AG09309 (cell line): Measurements from ENCODE around the gene PET100.
"Not testable (repeated sequence)": the region's sequence is repeated elsewhere in the genome, so short reads cannot be mapped to it uniquely, and the experiment has no call there.

Experiments
- DNase-seq: peaks from one replicate; pipeline ENCODE4 v3.0.0-alpha.2; 2010; ENCODE audit warnings: low read depth
- H3K4me3 ChIP-seq: 2 replicates; pipeline ENCODE4 v1.5.1; 2011; ENCODE audit warnings: mild to moderate bottlenecking, low read depth, low read length, moderate library complexity; ENCODE audit not compliant: control insufficient read depth
- CTCF ChIP-seq: IDR thresholded peaks from 2 replicates; pipeline ENCODE4 v1.5.1; 2011; ENCODE audit warnings: mild to moderate bottlenecking, low read depth, low read length, inconsistent platforms; ENCODE audit not compliant: insufficient read depth, control insufficient read depth; ENCODE audit errors: missing control alignments

PET100 gene

GRCh38 chr19:7640803-7641202 lies 11.2 kb downstream of the PET100 start:
- TF ChIP-seq CTCF, result no peak
- no peak for DNase-seq
- no peak overlapping the region for H3K4me3 ChIP-seq

- no peak for TF ChIP-seq CTCF
- no peak overlapping the region for H3K4me3 ChIP-seq
- DNase-seq, result no peak
Observed at GRCh38 chr19:7641290-7642276, 12.0 kb downstream of the PET100 start.

GRCh38 chr19:7642295-7643030 lies 12.9 kb downstream of the PET100 start:
- DNase-seq, result no peak
- TF ChIP-seq CTCF, result no peak
- H3K4me3 ChIP-seq, result no peak overlapping the region

- DNase-seq, result no peak
- H3K4me3 ChIP-seq, result no peak overlapping the region
- no peak for TF ChIP-seq CTCF
Observed at GRCh38 chr19:7643031-7643415, 13.4 kb downstream of the PET100 start.

- DNase-seq, H3K4me3 ChIP-seq: not testable (repeated sequence)
Observed at GRCh38 chr19:7643629-7644549, 14.3 kb downstream of the PET100 start.

GRCh38 chr19:7644550-7644877 lies 14.9 kb downstream of the PET100 start:
- no peak for TF ChIP-seq CTCF
- DNase-seq, result no peak

More at GRCh38 chr19:7644550-7644877, 14.9 kb downstream of the PET100 start:
- no peak overlapping the region for H3K4me3 ChIP-seq
